HG03342 (cell line): ENCODE measurements around the gene AIPL1.
"Not testable (repeated sequence)": the region's sequence is repeated elsewhere in the genome, so short reads cannot be mapped to it uniquely, and the experiment has no call there.

Source experiments
- ATAC-seq: cut with Tn5 transposase; IDR thresholded peaks from one replicate; pipeline ENCODE4 v1.9.1; 2021; ENCODE audit warnings: mild to moderate bottlenecking, moderate library complexity; ENCODE audit not compliant: unreplicated experiment

The AIPL1 gene, protein sequence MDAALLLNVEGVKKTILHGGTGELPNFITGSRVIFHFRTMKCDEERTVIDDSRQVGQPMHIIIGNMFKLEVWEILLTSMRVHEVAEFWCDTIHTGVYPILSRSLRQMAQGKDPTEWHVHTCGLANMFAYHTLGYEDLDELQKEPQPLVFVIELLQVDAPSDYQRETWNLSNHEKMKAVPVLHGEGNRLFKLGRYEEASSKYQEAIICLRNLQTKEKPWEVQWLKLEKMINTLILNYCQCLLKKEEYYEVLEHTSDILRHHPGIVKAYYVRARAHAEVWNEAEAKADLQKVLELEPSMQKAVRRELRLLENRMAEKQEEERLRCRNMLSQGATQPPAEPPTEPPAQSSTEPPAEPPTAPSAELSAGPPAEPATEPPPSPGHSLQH

DNA sequence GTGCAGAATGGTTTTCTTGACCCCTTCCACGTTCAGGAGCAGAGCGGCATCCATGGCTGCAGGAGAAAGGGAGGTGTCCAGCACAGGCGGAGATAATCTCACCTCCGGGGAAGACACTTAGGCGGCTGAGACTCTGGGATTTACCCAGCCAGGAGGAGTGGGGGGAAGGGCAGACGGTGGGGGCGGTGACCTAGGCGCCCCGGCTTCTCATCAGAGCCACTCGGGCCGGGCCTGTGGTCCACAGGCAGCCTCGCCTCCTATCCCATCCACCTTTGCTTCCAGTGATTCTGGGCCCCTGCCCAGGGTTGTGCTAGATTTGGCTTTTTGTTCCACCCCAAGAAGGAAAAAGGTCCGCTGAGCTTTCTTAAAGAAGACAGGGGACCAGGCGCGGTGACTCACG is at the start of gene AIPL1:
Gene AIPL1 (minus strand): TSS at position 71 of the 400 bp plus-strand sequence. CDS start 17 bp downstream, at position 54.
- no peak for ATAC-seq

DNA sequence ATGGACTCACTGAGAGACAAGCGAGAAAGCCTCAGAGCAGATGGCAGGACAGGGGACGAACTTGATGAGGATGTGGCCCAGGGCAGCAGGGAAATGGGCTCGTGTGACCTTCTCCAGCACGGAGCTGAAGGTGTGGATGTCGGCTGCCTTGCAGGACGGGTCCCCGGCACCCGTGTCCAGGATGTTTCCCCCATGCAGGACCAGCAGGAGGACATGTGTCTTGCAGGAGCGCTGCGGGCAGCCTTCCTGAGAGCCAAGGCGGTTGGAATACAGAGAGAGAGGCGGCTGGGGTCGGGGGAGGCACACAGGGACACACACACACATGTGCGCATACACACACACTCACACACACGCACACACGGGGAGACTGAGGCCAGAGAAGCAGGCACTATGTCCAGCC is 48.6 kb upstream of the AIPL1 start:
- ATAC-seq: no peak

DNA sequence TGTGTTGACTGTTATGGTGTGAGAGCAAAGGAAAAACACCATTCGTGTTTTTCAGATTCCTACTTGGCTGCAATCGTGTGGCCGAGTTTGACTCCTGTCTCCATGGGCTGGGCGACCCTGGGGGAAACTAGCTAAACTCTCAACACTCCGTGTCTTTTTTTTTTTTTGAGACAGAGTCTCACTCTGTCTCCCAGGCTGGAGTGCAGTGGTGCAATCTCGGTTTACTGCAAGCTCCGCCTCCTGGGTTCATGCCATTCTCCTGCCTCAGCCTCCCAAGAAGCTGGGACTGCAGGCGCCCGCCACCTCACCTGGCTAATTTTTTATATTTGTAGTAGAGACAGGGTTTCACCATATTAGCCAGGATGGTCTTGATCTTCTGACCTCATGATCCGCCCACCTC is 47.9 kb upstream of the AIPL1 start:
- ATAC-seq: not testable (repeated sequence)

DNA sequence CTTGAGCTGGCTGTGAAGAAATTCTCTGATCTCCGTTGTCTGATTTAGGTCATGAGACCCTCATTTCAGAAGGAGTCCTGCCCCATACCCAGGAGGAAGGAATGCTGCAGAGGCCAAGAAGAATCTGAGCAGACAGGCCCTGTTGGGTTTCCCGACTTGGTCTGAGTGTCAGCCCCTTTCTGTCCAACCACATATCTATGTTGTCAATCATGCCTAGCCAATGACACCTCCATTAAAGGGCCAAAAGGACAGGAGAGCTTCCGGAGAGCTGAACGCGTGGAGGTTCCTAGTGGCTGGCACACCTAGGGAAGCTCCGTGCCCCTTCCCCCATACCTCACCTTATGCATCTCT is 47.2 kb upstream of the AIPL1 start:
- no peak for ATAC-seq

DNA sequence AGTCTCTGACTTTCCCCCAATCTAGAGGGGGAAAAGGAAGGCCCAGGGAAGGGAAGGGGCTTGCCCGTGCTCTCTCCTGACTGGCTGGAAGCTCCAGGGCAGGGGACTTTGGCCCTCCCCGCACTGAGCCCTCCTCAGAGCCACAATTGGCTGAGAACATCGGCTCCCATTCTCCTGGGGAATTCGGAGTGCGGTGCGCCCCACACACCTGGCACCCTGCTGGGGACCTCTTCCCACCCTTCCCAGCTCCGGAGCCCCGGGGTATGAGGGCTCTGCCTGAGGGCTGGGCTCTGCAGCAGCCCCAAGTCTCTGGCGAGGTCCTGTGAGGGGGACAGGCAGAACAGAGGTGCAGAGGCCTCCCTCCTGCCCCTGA is 45.4 kb upstream of the AIPL1 start:
- no peak for ATAC-seq

DNA sequence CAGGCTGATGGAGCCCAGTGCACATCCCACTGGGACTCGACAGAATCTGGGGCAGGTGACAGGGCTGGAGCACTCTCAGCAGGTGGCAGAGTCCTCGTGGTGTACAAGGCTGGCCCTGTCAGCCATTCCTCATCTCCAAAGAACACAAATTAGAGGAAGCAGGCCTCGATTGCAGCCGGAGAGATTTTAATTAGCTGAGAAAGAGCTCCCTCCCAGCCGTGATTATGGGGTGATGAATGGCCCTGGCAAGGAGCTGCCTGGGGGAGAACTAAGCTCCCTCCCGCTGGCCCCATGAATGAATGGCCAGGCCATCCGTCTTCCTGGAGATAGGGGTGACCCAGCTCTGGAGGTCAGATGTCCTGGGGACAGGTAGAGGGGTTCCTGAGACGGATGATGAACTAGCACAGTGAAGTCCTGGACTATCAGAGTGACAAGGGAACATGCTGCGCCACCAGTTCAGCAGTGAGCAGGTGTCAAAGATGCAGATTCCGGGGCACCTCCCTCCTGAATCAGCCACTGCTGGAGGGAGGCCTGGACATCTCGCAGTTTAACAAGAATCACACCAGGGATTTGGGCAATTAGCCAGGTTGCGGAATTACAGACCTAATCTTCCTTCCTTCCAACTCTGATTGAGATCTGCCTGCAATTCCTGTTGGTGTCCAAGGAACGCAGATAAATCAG is 44.8 kb upstream of the AIPL1 start:
- ATAC-seq: no peak

DNA sequence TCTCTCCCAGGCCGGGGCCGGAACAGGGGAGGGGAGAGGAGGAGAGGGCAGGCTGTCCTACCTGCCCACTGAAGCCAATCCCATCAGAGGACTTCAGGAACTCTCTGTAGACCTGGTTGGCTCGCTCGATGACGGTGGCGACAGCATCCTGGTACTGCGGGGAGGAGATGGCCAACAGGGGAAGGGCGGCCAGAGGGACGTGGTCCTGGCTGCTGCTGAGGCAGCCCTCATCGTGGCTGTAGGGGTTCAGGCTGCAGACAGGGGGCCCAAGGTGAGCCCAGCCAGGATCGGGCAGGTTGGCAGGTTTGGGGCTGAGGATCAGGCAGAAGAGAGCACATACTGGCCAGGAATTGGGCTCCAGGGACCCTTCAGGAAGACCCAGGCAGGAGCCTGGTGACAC is 43.6 kb upstream of the AIPL1 start:
- no peak for ATAC-seq

DNA sequence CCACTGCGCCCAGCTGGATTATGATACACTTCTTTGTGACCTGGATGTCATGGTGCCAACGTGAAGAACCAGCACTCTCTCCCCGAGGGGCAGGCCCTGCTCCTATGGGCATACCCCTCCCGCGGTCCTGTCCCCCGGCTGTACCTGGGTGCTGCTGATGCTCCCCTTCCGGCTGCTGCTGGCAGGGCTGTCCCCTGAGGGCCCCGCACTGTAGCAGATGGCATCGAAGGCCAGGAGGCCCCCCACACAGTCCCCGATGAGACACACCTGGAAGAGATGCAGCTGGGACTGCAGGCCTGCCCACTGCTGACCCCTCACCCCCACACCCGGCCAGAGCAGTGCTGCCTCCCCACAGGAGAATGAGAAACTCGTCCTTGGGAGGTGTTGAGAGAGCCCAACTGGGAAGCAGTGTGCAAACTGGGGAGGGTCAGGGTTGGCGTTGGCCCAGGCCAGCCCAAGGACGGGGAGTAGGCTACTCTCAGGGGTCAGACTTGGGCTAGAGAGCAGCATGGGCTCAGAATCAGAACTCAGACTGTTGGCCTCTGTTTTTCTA is 43.0 kb upstream of the AIPL1 start:
- no peak for ATAC-seq

DNA sequence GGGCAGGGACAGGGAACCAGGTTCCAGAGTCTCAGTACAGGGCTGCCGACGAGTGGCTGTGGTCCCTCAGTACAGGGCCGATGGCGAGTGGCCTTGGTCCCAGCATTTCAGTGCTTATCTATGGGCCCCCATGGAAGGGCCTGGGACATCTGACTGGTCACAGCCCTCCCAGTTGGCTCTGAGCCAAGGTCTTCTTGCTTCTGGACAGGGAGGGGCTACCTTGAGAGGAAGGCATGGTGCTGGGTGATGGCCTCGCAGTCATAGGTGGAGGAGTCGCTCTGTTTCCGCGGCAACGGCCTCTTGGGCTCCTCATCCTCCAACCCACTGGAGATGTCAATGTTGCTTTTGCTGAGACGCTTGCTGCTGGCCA is 41.9 kb upstream of the AIPL1 start:
- no peak for ATAC-seq

DNA sequence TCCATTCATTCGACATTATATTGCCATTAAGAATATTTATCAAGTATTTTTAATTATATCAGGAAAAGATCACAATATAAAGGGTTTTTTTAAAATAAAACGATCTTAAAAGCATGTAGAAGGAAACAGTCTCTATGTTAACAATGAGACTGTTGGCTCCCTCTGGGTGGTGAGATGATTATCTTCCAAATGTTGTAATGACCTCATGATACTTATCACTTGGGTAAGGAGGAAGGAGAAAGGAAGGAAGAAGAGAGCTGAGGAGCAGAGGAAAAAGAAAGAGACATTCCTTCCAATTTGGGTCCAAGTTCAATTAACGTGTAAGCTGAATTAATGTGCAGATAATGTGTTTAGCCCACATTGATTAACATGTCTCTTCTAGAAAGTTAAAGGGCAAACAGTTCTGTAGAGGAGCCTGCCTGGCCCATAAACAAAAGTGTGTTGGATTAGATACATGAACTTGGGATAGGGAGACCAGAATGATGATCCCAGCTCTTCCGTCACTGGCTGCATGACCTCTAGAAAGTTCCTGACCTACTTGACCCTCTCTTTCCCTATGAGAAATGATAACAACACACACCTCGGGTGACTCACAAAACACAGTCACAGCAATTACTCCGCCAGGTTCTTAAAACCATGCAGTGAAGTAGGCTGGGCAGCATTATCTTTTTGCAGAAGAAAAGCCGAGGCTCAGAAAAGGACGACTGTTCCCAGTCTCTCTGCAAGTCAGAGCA is 41.3 kb upstream of the AIPL1 start:
- no peak for ATAC-seq

DNA sequence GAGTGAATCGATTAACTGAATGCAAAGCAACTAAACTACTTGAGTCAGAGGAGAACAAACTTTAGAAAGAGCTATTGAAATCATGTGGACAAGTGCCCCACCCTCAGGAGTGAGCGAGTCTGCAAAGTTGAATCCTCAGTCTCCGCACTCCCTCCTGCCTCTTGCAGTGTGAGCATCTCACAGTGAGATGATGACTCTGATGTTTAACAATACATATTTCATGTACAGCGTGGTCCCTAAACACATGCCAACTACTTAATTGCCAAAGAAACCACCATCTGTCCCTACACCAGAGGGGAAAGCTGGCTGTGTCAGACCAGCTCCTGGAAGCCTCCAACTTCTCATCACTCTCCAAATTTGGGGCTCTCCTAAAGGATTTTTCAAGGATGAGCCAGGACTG is 40.5 kb upstream of the AIPL1 start:
- no peak for ATAC-seq

DNA sequence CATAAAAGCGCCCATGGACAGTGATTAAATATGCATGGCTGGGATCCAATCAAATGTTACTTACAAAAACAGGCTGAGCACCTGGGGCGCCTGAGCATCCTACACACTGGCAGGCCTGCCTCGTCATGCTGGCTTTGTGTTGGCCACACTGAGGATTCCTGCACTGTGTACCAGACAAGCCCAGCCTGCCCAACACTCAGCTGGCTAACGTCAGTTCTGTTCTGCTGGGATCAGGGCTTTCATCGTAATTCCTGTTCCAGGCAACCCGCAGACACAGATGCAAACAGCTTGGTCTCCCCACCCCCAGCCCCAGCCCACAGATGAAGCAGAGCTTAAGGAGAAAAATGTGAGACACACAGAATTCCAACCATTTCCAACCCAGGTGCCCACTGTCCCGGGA is 40.0 kb upstream of the AIPL1 start:
- no peak for ATAC-seq

DNA sequence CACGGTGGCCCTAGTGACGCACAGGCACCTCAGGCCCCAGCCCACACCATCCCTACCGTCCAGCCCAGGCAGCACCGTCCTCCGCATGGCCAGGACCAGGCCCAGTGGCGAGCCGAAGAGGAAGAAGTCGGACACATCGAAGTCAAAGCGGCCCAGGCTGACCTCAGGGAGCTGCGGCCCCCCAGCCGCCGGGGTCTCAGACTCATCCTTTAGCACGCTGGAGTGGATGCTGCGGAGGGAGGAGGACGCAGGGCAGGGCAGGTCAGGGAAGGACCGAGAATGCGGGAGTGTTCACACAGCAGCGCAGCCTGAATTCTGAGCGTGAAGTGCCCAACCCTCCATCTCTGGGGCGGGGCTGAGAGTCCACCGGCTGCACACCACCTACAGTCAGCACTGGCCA is 39.5 kb upstream of the AIPL1 start:
- ATAC-seq: no peak

DNA sequence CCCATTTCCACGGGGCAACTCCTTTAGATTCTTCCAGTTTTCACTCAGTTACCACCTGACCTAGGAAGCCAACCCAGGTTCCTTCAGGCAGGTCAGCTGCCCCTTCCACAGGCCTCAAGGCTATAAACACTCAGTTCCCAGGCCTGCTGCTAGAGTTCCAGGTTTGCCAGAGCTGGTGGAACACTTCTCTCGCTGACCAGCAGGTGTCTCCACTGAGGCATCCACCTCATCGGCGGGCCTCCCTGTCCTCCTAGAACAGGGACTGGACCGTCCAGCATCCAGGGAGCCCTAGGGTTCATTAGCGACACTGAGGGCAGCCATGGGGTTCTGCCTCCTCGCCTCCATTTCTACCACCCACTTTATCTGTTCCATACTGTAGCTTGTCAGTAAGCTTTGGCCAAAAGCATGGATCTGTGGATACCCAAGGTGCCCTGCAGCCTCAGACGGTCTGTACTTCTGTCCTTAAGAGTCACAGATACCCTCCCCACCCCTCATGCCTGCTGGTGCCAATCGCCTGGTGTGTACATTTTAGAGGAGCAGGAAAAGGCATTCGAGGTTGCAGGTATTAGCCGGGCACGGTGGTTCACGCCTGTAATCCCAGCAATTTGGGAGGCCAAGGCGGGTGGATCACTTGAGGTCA is 38.3 kb upstream of the AIPL1 start:
- no peak for ATAC-seq

DNA sequence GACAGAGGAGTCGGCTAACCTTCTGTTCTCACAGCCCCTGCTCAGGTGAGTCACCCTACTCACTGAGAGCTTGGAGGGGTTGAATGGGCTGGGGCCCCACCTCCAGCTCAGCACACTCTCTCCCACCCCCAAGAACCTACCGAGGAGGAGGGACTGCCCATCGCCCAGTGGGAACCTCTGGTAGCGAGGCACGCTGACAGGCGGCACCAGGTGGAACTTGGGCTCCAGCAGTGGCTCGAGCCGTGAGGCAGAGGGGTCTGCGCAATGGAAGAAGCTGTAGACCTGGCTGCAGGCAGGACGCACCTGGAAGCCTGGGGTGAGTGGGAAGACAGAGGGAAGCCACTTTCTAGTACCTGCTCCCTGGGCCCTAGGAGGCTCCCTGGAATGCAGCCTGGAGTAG is 37.6 kb upstream of the AIPL1 start:
- ATAC-seq: no peak

DNA sequence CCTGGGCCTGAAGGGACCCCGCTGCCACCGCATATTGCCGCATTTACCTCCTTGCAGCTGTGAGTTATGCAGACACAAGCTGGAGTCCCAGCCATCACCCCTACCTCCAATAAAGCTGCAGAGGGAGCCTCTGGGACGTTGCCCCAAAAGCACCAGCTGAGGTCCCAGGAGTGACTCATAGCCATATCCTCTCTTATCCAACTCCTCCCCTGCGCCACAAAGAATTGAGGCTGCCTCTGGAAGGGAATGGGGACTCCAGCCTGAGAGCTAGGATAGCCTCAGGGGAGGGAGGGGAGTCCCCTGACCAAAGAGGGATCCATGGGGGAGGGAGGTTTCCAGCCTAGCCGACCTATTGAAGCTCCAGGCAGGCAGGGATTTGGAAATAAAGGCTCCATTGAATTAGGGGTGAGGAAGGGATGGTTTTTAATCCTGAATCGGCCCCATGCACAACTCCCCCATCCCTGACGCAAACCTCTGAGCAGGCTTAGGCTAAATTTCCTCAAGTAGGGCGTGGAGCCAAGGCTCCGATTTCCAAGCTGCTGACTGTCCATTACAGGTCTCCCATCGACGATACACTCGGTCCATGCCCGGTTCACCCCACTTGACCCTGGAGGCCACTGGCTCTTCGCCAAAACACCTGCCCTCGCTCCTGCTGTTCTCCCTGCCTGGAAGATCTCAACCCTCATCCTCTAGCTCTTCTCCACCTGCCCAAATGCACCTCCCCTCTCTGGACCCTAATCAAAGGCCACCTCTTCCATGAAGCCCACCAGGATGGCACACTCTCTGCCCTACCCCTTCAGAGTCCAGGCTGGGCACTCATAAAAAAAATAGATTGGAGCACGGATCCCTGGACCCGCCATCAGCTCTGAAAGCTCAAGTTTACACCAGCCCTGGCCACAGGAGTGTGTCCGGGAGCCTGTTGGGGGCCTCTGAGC is 36.9 kb upstream of the AIPL1 start:
- no peak for ATAC-seq

DNA sequence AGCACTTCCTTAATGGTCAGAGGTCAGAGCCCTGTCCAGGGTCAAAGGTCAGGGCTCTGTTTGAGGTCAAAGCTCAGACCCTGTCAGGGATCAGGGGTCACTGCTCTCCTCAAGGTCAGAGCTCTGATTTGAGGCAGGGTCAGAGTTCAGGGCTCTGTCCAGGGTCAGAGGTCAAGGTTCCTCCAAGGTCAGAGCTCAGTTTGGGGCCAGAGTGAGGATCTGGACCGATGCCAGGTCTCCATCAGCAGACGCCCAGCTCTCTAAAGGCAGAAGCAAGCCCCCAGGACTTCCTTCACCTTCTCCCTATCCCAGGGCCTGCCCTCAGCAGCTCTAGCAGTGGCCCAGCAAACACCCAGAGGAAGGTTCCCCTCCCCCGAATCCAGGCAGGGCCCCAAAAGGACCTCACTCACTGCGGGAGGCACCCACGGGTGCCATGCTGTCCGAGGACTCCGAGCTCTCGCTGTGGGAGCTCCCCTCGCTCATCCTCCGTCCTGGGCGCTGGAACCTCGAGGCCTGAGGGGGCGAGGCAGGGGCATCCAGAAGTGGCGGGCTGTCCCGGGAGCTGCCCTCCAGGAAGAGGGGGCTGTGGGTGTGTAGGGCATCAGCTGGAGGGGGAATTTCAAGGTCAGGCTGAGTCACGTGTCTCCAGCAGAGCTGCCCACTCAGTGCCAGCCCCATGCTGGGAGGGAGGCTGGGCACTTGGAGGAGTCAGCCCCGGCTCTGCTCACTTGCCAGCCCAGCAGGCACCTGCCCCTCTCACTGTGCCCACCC is 36.0 kb upstream of the AIPL1 start:
- no peak for ATAC-seq

DNA sequence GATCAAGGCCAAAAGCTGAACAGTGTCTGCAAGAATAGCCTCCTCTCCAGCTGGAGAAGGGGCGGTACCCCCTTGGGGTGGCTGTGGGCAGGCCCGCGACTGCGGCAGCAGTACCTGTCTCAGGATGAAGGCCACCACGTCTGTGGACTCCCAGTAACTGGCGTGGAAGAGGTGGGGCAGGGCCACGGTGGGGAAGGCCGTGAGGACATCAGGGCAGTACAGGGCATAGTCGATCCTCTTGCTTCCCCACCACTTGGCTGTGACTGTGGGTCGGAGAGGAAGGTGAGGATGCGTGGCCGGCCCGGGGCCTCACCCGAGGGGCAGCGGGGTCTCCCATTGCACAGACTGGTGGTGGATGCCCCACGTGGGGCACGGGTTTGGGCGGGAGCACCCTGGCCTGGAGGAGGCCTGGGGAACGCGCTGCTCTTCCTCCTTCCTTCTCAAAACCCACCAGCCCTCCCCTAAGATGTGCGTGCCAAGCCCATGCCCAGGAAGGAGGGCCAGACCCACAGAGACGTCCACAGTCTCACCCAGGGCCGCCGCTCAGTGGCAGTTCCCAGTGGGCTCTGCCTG is 35.3 kb upstream of the AIPL1 start:
- no peak for ATAC-seq
